HG02870 (cell line): ENCODE results near the gene GPR63.

Source experiments
- ATAC-seq: cut with Tn5 transposase; IDR thresholded peaks from one replicate; pipeline ENCODE4 v1.9.1; 2021; ENCODE audit warnings: mild to moderate bottlenecking, moderate library complexity; ENCODE audit not compliant: unreplicated experiment

GPR63 gene

DNA sequence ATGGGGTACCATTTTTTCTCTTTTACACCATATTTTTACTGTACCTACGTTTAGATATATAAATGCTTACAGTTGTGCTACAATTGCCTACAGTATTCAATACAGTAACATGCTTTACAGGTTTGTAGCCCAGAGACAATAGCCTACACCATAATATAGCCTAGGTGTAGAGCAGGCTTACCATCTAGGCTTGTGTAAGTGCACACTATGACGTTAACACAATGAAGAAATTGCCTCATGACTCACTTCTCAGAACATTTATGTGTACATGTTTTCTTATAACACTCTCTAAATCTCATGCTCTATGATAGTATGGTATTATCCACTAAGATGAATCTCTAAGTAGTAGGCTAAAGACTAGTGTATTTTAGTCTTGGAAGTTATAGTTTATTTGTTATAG is 13.5 kb downstream of the GPR63 start:
- ATAC-seq = no peak

DNA sequence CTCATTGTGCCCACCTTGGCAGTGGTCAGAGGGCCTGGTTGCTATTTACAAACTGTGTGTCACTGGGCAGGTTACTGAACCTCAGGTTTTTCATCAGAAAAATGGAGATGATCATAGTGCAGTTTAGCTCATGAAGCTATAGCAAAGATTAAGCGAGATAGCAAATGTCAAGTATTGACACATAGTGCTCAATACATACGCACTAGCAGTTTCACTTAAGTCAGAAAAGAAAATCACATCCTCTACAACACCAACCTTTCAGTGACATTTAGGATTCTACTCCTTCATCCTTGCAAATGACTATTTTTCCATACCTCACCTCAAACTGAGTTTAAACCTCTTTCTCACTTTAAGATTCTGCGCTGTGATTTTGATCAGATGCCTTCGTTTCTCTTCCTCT is 16.2 kb downstream of the GPR63 start:
- ATAC-seq = no peak

DNA sequence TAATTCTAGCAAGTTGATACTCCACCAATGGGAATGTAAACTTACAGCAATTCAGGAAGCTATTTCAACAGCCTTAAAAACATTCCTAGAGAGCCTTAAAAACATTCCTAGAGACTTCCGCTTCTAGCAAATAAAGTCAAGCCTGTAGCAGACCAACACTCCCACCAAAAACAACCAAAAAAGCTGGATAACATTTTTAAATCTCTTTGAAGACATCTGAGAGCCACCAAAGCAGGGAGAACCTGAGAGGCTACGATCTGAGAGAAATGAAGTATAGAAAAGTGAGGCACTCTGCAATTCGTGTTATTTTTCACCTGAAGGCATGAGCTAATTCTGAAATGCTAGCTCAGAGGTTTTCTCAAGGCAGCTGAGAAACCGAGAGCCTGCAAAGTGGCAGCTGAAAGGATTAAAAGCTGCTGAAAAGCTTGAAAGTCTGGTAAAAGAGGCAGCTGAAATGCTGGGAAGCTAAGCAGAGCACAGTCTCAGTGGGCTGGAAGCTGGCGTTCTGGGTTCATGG is 20.9 kb downstream of the GPR63 start:
- no peak for ATAC-seq

- ATAC-seq = no peak
These were observed 22.7 kb downstream of the GPR63 start for GRCh38 chr6:96814625-96815024.

DNA sequence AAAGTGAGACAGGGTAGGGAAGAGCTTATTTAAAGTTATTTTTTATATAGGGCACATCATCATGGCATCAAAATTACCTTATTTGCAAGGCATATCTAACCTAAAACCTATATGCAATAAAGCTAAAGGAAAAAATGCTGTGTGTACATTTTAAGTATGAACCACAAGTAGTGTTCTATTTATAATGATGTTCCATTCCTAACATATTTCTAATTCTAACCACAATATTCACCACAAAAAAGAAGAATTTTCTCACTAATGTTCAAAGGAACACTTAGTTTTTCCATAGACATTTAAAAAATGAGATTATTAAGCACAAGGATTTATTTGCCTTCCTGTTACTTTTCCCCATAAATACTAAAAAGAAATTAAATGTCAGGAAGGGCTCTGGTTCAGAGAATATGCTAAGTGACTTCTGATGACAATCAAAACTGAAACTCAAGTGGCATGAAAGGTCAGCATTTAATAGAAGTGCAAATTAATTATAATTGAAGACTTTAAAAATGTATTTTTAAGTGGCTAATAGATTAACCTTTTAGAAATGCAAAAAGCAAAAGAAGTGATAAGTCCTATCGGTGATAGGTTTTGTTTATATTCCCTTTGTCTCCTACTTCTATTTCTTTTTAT is 25.1 kb downstream of the GPR63 start:
- ATAC-seq = no peak

- ATAC-seq = no peak
These were observed 25.6 kb downstream of the GPR63 start for GRCh38 chr6:96811670-96812069.

DNA sequence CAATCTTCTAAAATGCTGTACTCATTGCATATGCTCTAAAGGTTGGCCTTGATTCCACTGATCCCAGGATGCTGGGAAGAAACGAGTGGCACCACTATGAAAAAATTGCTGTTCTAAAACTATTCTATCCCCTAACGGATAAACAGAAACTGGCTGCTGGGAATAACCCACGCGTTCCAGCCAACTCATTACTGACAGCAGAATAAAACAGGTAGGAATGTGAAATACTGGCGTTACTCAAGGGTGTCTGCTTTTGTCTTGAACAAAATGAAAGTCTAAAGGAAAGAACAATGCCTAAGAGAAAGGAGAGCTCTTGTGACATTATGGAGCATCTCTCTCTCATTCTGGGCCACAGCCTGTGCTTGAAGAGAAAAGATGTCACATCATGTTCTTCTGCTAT is 26.1 kb downstream of the GPR63 start:
- no peak for ATAC-seq

DNA sequence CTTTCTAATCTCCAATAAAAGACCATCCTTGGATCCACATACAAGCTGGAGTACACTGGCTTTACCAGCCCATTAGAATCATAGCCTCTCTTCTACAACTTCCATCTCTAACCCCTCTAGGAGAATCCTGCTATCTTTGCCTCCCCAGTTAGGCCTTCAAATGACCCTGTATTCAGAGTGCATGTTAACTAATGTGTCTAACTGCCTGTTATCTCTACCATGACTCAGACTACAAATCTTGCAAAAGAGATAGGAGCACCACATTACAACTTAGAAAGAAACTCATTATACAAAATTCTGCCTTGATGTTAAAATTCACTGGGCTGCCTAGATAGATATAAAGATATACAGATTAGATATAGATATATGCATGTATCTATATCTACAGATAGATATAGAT is 28.2 kb downstream of the GPR63 start:
- no peak for ATAC-seq

DNA sequence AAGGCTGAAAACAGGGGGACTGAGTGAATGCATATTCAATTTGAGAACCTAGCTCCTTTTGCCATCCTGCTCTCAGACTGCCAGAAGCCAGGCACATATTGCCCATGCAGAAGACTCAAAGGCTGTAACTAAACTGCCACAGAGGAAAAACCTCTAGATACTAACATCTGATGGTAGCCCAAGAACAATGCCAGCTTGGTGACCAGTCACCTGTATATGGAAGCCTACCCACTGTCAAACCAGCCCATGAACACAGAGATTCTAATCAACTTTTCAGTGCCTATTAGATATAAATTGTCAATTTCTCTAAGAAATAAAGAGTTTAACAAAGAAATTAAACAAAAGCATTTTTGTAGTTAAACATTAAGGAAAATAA is 34.2 kb downstream of the GPR63 start:
- ATAC-seq = no peak

GRCh38 chr6:96795481-96795880 is 41.8 kb downstream of the GPR63 start:
- ATAC-seq = peak; percentile 99

DNA sequence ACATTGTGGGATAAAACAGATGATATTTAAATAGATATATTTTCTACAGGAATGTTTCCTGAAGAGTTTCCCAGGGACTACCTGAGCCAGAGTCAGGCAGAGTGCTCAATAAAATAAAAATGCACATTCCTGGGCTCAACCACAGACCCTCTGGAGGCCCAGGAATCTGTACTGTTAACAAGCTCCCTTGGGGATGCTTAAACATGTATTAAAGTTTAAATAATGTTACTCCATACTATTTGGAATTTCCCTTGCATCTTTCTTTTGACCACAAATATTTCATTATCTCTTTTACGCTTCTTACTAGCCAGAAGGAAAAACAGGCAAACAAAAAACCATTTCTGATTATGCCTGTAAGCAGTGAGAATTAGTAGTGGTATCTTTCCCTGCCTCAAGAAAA is 42.3 kb downstream of the GPR63 start:
- ATAC-seq = peak; percentile 32

DNA sequence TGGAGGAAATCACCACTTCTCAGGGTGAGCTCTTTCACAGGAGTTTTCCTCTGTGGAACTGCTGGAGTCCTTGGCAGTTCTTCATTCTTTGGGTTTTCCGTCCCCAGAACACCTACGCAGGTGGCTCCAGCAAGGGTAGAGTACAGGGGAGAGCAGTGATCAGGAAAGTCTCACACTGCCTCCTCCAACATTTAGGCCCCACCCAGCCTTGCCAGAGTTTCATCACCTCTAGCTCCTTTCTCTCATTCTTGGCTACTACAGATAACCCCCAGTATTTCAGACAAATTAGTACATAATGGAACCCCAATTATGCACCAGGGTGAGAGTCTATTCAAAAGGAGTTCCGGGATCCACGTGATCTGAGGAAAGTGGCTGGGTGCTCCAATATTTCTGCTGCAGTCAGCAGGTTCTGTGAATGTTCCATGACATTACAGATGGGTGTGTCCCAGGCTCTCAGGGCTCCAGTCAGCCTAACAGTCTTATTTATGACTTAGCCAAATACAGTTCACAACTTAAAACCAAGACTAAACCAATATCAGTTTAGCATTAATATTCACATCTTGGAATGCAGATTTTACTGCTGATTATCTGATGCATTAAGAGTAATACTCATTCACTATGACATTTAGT is 44.6 kb downstream of the GPR63 start:
- no peak for ATAC-seq

GRCh38 chr6:96789871-96790270 is 47.4 kb downstream of the GPR63 start:
- no peak for ATAC-seq

GRCh38 chr6:96787846-96788580 is 49.3 kb downstream of the GPR63 start:
- ATAC-seq = no peak

- no peak for ATAC-seq
These were observed 50.9 kb downstream of the GPR63 start for GRCh38 chr6:96786336-96786735.

GRCh38 chr6:96784650-96785049 is 52.6 kb downstream of the GPR63 start:
- ATAC-seq = no peak

GRCh38 chr6:96783307-96783706 is 54.0 kb downstream of the GPR63 start:
- ATAC-seq = no peak

- no peak for ATAC-seq
These were observed 55.7 kb downstream of the GPR63 start for GRCh38 chr6:96781557-96781956.

DNA sequence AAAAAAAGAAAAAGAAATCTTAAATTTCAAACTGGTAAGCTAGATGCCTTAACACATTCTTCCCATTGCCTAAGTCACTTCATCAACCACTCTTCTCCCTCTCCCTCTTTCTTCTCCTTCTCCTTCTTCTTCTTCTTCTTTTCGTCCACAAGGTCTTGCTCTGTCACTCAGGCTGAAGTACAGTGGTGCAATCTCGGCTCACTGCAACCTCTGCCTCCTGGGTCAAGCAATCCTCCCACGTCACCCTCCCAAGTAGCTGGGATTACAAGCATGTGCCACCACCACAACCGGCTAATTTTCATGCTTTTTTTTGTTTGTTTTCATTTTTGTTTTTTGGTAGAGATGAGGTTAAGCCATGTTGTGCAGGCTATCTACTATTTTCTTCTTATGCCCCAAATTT is 60.2 kb downstream of the GPR63 start:
- no peak for ATAC-seq

DNA sequence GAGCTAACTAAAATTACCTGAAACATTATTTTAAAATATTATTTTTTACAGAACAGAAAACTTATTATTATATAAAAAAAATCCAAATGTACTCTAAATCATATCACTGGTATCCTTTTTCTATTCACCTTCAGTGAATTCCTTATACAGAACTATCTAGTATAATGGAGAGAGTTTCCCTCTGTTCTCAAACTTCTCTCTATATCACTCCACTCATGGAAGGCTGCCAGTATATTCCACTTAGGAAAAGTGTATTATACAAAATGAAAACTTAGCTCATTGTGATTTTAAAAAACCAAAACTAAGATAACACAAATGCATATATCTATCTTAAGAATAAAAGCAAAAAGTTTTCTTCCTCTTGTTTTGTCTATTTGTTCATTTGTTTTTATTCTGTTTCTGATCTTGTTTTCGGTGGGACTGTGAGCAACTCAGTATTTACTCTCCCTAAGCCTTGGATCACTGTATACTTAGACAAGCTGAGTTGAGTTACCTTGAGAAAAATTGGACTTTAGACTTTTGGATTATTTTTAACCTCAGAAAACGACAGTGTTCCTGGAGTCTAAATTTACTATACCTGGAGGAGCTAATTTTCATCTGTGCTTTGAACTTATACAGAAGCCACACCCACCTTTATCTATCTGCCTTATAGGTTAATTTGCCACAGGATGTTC is 61.4 kb downstream of the GPR63 start:
- no peak for ATAC-seq

- ATAC-seq = no peak
These were observed 70.5 kb downstream of the GPR63 start for GRCh38 chr6:96766769-96767168.

DNA sequence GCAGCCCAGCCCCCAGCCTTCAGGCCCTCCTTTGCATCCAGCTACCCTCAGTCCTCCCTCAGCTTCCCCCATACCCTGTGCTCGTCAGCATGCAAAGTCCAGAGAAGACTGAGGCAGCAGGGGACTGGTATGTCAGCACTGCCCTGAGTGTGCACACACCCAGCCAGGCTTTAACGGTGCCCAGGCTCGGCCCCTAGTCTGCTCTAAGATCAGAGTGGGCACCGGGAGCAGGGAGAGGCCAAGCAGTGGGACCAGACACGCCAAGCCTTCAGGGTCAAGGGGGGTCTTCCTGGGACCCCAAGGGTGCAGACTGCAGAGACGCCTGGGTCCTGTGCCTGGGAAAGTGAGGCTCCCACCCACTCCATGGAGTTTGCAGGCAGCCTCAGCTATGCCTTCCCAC is 74.7 kb downstream of the GPR63 start:
- no peak for ATAC-seq
